Heart left ventricle (tissue), 13 donors: ENCODE results near the gene NOP56.

Experiments
- CTCF ChIP-seq, 12 donors: fragments of 200-600 bp; sonication (generic) in 4 of 12; IDR thresholded peaks; one replicate each; pipeline versions ENCODE4 v1.5.0 to v1.8.0; 2018 to 2022; ENCODE audit warnings: antibody characterized with exemption in 12 of 12, mild to moderate bottlenecking in 5 of 12
- POLR2A ChIP-seq, 2 donors: fragments of 450-650 bp; IDR thresholded peaks; one replicate each; pipeline ENCODE4 v1.6.1; 2017; ENCODE audit warnings: antibody characterized with exemption in 2 of 2, mild to moderate bottlenecking in 2 of 2, moderate library complexity in 2 of 2
- donor health status: ischemic (EF 13 %, LVEDD 7.1; RV severe dilation, severe dysfunction).
- donor health status: DM: no; HTN: yes; CAD: no.
- donor health status: DM: no; HTN: no; CAD: no.
- donor health status: ischemic (EF 25% LVEDD 6.9; RV normal size, moderate dysfunction).
- donor health status: ischemic (EF 25% LVEDD 5.7; RV mildly dilated, moderate dysfunction).
- donor health status: ischemic (EF 35%, LVEDD 5.7; RV mildly dilated, moderate dysfunction).
- donor health status: nonischemic (EF 11% LVEDD 7.7; RV severe dilation, severe dysfunction).
- donor health status: DM: yes; HTN: yes; CAD: no.
- donor health status: PGD.
- donor health status: ischemic (EF 29% LVEDD 5.4; RV normal size, mild dysfunction).
- donor health status: nonischemic (EF 23%, LVEDD 6.1; RV moderate dilation, normal function).

DNA sequence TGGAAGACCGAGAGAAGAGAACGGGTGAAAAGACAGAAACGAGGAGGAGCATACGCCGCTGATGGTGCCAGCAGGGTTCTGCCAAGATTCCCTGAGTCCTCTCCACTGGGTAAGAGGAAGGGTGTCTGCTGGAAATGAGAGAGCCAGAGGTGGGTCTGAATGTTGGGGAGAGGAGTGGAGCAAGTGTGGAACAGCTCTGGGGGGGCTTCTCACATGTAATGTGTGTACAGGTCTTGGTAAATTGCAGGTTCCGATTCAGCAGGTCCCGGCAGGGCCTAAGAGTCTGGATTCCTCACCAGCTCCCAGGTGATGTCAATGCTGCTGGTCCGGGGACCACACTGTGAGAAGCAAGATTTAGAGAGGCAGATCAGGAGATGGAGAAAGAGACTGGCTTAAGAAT lies 38.7 kb downstream of the NOP56 start:
- TF ChIP-seq POLR2A (IDR thresholded peaks at IDR 0.05) (no peak), CTCF (IDR thresholded peaks at IDR 0.05) (no peak)
